ENCODE data around the gene KLHL41.
"Not testable (repeated sequence)": the region's sequence is repeated elsewhere in the genome, so short reads cannot be mapped to it uniquely, and the experiment has no call there.

Gene KLHL41

DNA sequence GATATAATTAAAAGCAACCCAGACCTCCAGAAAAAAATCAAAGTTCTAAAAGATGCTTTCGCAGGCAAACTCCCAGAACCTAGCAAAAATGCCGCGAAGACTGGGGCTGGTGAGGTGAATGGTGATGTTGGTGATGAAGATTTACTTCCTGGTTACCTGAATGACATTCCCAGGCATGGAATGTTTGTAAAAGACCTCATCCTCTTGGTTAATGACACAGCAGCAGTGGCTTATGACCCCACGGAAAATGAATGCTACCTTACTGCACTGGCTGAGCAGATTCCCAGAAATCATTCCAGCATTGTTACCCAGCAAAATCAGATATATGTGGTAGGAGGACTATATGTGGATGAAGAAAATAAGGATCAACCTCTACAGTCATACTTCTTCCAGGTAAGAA is 994 bp downstream of the KLHL41 start:
- peak; percentile 78 for DNase-seq

DNA sequence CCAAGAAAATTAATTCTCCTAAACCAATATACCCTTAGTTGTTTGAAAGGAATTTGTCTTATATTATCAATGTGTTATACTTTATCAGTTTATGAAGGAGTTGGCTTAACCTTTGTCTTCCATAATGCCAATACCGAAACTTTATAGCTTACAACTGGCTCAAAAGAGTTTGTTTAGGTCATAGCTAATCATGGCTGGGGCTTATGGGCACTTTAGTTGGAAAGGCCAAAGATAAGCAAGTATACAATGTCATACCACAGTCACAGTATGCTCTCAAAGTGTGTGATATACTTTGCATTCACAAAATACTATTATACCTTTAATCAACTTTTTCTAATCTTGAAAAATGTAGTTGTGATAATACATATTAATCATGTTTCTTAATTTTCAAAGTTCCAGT is 2.3 kb downstream of the KLHL41 start:
- DNase-seq: peak; percentile 46

DNA sequence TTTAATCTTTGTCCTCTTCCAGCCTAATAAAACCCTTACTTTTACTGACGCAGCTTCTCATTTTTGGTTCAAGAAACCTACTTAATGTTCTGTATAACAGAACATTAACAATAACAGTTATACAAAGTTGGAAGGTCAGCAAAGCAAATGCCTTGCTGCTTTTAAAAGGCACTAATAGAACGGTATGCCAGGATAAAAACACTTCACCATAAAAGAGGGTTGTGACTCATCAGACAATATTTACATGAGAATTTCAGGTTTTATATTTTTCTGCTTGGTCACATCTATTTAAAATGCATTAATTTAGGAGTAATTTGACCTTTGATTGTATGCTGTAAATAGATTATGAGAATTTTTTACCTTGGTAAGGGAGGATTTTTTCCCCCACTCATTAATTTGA is 3.0 kb downstream of the KLHL41 start:
- DNase-seq: peak; percentile 91

- no peak for DNase-seq
These were observed 3.6 kb downstream of the KLHL41 start for GRCh38 chr2:169513094-169513493.

DNA sequence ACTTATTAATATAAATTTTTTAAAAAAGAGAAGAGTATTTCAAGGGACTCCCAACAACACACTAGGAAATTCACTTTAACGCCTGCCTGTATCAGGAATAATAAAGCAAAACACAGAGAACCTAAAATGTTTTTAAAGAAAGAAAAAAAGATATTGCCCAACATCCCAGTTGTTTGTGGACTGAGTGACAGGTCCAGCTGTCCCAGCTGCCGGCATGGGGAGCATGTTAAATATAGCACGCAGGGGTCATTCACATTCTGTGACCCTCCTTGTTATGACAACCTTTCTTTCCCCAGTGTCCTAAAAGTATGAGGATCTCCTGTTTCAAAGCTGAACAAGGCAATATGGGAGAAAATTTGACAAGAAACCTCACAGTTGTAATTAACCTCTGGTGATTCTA is 4.4 kb downstream of the KLHL41 start:
- DNase-seq: peak; percentile 40

DNA sequence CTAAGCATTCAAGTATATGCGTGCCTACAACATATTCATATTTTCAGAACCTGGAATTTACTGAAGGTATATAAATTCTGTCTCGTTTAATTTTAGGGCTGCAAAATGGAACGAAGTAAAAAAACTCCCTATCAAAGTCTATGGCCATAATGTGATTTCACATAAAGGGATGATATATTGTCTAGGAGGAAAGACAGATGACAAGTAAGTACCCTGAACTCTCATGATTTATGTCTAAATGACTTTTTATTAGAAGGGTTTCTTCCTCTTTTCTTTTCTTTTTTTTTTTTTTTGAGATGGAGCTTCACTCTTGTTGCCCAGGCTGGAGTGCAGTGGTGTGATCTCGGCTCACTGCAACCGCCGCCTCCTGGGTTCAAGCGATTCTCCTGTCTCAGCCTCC is 5.3 kb downstream of the KLHL41 start:
- not testable (repeated sequence) for DNase-seq

DNA sequence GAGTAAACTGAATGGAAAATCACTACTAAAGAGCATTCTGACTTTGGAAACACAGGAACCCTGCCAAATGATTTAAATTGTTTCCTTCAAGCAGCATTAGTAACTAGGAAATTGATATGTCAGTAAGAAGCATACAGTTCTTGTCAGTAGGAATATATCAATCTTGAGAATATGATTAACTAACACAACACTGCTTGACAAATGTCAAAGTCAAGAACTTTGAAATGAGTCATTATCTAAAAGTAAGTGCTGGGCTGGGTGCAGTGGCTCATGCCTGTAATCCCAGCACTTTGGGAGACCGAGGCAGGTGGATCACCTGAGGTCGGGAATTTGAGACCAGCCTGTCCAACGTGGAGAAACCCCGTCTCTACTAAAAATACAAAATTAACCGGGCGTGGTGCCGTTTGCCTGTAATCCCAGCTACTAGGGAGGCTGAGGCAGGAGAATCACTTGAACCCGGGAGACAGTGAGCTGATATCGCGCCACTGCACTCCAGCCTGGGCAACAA is 7.0 kb downstream of the KLHL41 start:
- DNase-seq: not testable (repeated sequence)

- no peak for DNase-seq
These were observed 11.4 kb downstream of the KLHL41 start for GRCh38 chr2:169520896-169521295.

DNA sequence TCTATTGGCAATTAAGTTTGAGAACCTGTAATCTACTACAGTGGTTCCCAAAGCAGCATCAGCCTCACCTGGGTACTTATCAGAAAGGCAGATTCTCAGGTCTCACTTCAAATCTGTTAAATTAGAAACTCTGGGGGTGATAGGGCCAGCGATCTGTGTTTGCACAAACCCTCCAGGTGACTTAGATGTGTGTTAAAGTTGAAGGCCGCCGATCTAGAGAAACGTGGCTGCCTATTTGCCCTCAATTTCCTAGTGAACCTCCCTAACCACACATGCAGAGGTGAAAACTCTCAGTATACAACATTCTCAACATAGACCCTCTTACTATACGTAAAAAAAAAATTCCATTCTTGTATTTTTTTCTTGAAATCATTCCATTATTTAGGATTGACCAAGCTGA is 14.2 kb downstream of the KLHL41 start:
- no peak for DNase-seq

- DNase-seq: peak; percentile 51
These were observed 15.9 kb downstream of the KLHL41 start for GRCh38 chr2:169525434-169525833.

DNA sequence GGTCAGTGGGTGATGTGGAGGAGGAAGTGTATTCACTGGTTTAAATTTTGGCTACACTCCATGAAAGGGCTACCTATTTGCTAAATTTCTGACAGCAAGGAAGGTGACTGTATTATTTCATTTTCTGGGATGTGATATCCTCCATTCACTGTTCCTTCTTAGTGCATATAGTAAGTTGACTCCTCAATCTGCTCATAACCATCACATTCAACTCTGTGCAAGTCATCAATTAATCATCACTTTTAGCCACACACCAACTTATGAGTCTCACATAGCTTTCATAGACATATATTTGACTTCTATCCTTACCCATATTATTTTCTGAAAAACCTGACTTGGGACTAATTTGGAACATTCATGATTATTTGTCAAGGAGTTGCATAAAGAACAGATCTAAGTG is 16.9 kb downstream of the KLHL41 start:
- no peak for DNase-seq

GRCh38 chr2:169528271-169528701 is 18.8 kb downstream of the KLHL41 start:
- DNase-seq: peak; percentile 85

GRCh38 chr2:169539460-169539859 is 30.0 kb downstream of the KLHL41 start:
- not testable (repeated sequence) for DNase-seq

- no peak for DNase-seq
These were observed 30.6 kb downstream of the KLHL41 start for GRCh38 chr2:169540146-169540545.

GRCh38 chr2:169542433-169542832 is 32.9 kb downstream of the KLHL41 start:
- DNase-seq: no peak

DNA sequence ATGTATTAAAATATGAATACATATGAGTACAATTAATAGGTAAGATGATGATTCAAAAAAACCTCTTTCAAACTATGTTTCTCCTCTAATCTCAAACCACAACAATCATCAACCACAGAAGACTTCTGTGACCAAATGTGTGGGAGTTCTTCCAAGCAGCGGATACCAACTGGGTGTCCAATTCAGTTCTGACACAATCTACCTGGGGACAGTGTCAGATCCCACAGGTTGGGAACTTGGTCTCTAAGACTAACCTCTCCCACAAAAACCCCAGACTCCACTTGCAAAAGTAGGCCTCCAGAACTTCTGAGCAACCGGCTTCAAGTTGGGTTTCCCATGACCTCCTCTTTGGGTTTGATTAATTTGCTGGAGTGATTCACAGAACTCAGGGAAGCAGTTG is 37.3 kb downstream of the KLHL41 start:
- DNase-seq: no peak

DNA sequence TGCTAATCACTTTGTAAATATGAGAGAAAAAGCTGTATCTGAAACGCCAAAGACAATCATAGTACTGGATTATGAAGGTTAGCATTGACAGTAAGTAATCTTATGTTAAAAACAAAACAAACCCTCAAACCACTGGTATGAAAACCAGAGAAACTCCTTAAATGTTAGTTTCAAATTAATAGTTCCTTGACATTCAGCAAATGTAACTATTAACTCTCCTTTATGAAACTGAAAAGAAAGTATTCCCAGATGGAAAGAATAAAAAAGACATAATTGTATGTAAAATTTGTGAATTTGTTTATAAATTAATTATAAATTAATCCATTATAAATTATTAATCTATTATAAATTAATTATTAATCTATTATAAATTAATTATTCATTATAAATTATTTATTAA is 51.9 kb downstream of the KLHL41 start:
- peak; percentile 46 for DNase-seq

DNA sequence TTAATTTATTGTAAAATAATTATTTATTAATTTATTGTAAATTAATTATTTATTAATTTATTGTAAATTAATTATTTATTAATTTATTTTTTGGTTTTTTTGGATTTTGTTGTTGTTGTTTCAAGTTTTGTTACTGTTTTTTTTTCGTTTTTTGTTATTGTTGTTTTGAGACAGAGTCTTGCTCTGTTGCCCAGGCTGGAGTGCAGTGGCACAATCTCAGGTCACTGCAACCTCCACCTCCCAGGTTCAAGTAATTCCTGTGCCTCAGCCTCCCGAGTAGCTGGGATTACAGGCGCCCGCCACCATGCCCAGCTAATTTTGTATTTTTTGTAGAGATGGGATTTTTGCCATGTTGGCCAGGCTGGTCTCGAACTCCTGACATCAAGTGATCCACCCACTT is 52.6 kb downstream of the KLHL41 start:
- not testable (repeated sequence) for DNase-seq

GRCh38 chr2:169562519-169562918 is 53.0 kb downstream of the KLHL41 start:
- DNase-seq: peak; percentile 32

DNA sequence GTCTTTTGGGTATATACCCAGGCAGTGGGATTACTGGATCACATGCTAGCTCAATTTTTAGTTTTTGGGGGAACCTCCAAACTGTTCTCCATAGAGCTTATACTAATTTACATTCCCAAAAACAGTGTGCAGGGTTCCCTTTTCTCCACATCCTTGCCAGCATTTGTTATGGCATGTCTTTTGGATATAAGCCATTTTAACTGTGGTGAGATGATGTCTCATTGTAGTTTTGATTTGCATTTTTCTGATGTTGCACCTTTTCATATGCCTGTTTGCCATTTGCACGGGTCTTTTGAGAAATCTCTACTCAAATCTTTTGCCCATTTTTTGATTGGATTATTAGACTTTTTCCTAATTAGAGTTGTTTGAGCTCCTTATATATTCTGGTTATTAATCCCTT is 56.2 kb downstream of the KLHL41 start:
- no peak for DNase-seq

- no peak for DNase-seq
These were observed 60.4 kb downstream of the KLHL41 start for GRCh38 chr2:169569948-169570347.

DNA sequence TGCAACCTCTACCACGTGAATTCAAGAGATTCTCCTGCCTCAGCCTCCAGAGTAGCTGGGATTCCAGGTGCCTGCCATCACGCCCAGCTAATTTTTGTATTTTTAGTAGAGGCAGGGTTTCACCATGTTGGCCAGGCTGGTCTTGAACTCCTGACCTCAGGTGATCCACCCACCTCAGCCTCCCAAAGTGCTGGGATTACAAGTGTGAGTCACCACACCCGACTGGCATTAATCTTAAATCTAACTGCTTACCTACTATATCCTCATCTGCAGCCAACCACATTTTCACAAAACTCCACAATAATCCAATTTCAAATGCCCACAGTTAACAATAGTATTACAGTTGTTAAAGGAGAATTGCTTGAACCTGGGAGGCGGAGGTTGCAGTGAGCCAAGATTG is 61.2 kb downstream of the KLHL41 start:
- not testable (repeated sequence) for DNase-seq

GRCh38 chr2:169571571-169571970 is 62.1 kb downstream of the KLHL41 start:
- no peak for DNase-seq

GRCh38 chr2:169572189-169572588 is 62.7 kb downstream of the KLHL41 start:
- DNase-seq: no peak

- no peak for DNase-seq
These were observed 63.3 kb downstream of the KLHL41 start for GRCh38 chr2:169572821-169573159.

Measured in DMS53 (cell line).